Epithelial cell of proximal tubule (primary cell): ENCODE data around the gene DYNC2H1. TPM values are rescaled to one million over a fixed set of nuclear protein-coding genes. Genes with fewer than 3 reads are reported as not detected.

Source experiments
- DNase-seq: peaks from one replicate; pipeline ENCODE4 v3.0.0-alpha.2; 2011; ENCODE audit warnings: low read depth
- H3K4me3 ChIP-seq: 2 replicates; pipeline ENCODE4 v1.5.1; 2011; ENCODE audit warnings: low read depth, mild to moderate bottlenecking, low read length
- total RNA-seq: library from RNA; depleted of rRNA; stranded (reverse); fragments of >200 nt; gene quantifications from 2 replicates; pipeline ENCODE4 v1.2.3, GENCODE V29; 2015
- TF ChIP-seq, protein P1 (sequence below): conservative IDR thresholded peaks from 2 replicates; pipeline ENCODE4 v1.5.1; 2012; ENCODE audit warnings: low read depth, mild to moderate bottlenecking, low read length

DYNC2H1 gene
- total RNA-seq, 1 donor from 2014 or later = 13.5 TPM

DNA sequence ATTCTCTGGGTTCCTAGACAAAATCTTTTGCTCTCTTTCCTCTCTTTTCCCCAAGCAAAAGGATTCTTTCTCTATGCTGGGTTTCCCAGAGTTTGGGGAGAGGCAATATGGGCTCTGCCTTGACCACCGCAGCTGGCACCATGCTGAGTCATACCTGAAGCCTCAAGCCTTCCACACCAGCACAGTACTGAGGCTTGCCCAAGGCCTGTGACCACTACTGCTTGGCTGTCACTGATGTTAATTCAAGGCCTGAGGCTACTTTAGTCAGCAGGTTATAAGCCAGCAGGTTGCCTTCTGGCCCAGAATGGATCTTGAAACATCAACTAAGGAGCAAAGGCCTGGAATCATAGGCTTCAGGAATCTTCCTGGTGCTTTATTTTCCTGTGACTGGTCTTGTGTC, 185.3 kb downstream of the DYNC2H1 start:
- DNase-seq = no peak
- no peak overlapping the region for H3K4me3 ChIP-seq
- TF ChIP-seq, protein P1, sequence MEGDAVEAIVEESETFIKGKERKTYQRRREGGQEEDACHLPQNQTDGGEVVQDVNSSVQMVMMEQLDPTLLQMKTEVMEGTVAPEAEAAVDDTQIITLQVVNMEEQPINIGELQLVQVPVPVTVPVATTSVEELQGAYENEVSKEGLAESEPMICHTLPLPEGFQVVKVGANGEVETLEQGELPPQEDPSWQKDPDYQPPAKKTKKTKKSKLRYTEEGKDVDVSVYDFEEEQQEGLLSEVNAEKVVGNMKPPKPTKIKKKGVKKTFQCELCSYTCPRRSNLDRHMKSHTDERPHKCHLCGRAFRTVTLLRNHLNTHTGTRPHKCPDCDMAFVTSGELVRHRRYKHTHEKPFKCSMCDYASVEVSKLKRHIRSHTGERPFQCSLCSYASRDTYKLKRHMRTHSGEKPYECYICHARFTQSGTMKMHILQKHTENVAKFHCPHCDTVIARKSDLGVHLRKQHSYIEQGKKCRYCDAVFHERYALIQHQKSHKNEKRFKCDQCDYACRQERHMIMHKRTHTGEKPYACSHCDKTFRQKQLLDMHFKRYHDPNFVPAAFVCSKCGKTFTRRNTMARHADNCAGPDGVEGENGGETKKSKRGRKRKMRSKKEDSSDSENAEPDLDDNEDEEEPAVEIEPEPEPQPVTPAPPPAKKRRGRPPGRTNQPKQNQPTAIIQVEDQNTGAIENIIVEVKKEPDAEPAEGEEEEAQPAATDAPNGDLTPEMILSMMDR = no peak

DNA sequence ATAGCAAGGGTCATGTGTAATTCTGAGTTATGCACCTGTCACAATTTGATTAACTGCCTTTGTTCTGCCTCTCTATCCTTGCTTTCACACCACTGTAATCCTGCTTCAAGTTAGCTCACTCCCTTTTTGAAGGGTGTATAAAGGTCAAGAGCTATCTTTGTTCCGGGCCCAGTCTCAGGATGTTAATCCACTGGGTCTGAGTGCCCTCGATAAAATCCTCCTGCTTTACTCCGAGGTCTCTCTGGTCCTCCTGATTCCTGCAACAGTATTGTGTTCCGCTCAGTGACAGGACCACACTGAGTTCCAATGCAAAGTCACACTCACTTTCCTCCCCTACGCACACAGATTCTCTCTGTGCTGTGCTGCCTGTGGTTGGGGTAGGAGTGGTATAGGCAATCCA, 186.5 kb downstream of the DYNC2H1 start:
- DNase-seq = no peak
- TF ChIP-seq, protein P1 = no peak
- no peak overlapping the region for H3K4me3 ChIP-seq

DNA sequence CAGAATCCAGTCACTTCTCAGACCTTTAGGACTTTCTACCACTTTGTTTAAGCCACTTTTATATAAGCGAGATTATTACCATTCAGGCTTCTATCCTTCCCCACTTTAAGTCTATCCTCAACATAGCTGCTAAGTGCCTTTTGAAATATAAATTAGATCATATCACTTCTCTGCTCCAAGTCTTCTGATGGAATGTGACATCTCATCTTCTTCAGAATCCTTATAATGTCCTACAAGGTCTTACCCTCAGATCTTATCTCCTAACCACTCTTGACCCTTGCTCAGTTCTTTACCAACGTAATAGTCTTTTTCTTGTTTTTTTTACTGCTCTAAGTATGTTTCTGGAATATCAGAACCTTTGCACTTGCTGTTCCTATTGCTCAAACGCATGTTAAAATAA, 188.7 kb downstream of the DYNC2H1 start:
- TF ChIP-seq, protein P1 = no peak
- no peak for DNase-seq

DNA sequence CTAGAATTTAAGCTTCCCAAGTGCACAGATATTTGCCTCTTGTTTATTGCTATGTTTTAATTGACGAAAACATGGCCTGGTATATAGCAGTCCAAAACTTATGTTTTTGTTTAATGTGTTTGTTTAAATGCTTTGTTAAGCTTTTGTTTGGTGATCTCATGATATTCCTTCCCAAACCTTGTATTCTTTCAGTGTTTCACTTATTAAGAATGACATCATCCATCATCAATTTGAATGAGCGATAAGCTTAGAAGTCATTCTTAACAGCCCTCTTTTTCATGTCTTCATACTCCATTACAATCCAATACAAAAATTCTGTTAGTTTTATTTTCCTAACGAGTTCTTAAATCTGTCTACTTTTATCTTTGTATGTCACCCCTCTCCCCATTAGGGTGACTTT, 206.0 kb downstream of the DYNC2H1 start:
- H3K4me3 ChIP-seq = no peak overlapping the region
- DNase-seq = no peak
- TF ChIP-seq, protein P1 = no peak

More for the DNA sequence above, 188.7 kb downstream of the DYNC2H1 start:
- no peak overlapping the region for H3K4me3 ChIP-seq

DNA sequence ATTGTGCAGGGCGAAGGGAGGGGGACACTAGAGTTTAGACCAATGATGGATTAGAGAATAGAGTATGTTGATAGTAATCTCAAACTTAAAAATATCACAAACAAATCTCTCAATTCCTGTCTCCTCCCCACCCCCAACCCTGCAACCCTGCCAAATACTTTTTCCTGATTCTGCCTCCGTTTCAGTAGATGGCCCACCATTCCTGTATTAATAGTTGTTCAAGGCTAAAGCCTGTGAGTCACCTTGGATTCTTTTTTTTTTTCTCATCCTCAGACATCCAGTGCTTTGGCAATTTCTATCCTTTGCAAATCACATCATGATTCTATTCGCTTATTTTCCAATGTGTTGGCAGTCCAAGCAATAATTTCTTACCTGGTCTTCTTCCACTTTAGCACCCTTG, 207.9 kb downstream of the DYNC2H1 start:
- no peak for DNase-seq
- TF ChIP-seq, protein P1 = no peak
- H3K4me3 ChIP-seq = no peak overlapping the region

DNA sequence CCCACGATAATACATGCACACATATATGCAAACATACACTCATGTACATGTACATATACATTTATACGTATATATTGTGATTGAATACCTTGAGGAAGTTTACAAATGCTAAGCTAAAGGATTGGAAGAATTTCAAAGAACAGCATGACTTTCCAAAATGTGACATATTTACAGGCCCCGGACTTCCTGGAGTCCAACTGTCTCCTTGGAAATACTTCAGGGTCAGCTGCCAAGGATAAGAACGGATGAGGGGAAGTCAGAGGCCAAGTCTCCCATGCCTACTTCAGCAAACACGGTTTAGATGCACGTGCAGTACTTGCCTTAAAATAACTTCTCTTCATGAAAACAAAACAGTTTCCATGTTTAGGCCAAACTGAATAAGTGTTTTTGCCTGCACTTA, 213.6 kb downstream of the DYNC2H1 start:
- TF ChIP-seq, protein P1 = no peak
- no peak for DNase-seq
- H3K4me3 ChIP-seq = no peak overlapping the region

DNA sequence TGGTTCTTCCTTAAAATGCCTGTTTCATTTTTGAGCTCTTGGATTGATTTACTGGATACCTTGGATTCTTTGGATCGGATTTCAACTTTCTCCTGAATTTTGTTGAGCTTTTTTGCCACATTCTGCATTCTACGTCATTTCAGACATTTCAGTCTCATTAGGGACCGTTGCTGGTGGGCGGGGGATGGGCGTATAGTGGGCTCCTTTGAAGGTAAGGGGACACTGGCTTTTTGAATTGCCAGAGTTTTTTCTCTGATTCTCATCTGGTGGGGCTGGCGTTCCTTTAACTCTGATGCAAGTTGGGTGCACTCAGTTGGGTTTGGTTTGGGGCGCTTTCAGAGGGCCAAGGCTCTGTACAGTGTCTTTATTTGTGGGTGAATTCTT, 216.5 kb downstream of the DYNC2H1 start:
- TF ChIP-seq, protein P1 = no peak
- no peak for DNase-seq
- peak overlapping the region; percentile 37 for H3K4me3 ChIP-seq
